Left lung (tissue), 10 donors: ENCODE results near the gene JPT1. TPM values are rescaled to one million over a fixed set of nuclear protein-coding genes. Genes with fewer than 3 reads are reported as not detected.
A peak's percentile ranks its signal among the peaks of the same experiment; 100 is the strongest.

Experiments used
- ATAC-seq: fragments of 200-7000 bp; cut with Tn5 transposase; one replicate; pipeline ENCODE4 v1.9.1; 2020; ENCODE audit warnings: moderate library complexity
- DNase-seq, 4 donors: peaks; one replicate each; pipeline ENCODE4 v3.0.0-alpha.2; 2013 to 2020
- H3K27ac ChIP-seq, 2 donors: fragments of 200-600 bp; sonication (generic) in 1 of 2; one replicate each; pipeline versions ENCODE4 v1.5.0 to v1.8.0; 2020 to 2021
- H3K27me3 ChIP-seq, 2 donors: fragments of 200-600 bp; sonication (generic) in 1 of 2; one replicate each; pipeline versions ENCODE4 v1.5.0 to v1.8.0; 2020 to 2021
- H3K36me3 ChIP-seq, 2 donors: fragments of 200-600 bp; sonication (generic) in 1 of 2; one replicate each; pipeline versions ENCODE4 v1.5.0 to v1.8.0; 2020 to 2021
- H3K4me1 ChIP-seq, 2 donors: fragments of 200-600 bp; one replicate each; pipeline ENCODE4 v1.8.0; 2021
- H3K4me3 ChIP-seq, 2 donors: fragments of 200-600 bp; sonication (generic) in 1 of 2; one replicate each; pipeline versions ENCODE4 v1.5.0 to v1.8.0; 2020 to 2021; ENCODE audit warnings: mild to moderate bottlenecking in 1 of 2
- H3K9me3 ChIP-seq, 2 donors: fragments of 200-600 bp; sonication (generic) in 1 of 2; one replicate each; pipeline versions ENCODE4 v1.5.0 to v1.8.0; 2020 to 2021
- CTCF ChIP-seq, 2 donors: fragments of 200-600 bp; sonication (generic) in 1 of 2; IDR thresholded peaks; one replicate each; pipeline versions ENCODE4 v1.5.0 to v1.8.0; 2021; ENCODE audit warnings: antibody characterized with exemption in 2 of 2
- intact Hi-C, 2 donors: fragments of 100-400 bp; cut with DNase I; formaldehyde crosslinking; loops; one replicate each; pipeline versions ENCODE4 v1.11.2 to v1.14.2; 2022
- polyA plus RNA-seq, 6 donors: library from polyadenylated mRNA; unstranded; fragments of 120-200 nt; gene quantifications; one replicate each; pipeline ENCODE4 v1.2.1, GENCODE V29; 2013; ENCODE audit not compliant: insufficient read length in 6 of 6
- total RNA-seq, 2 donors: library from RNA; stranded (reverse); fragmentation: NEBNext Ultra II Directional; extraction: Animal tissue kit (Norgen Biotek cat#: 25700); gene quantifications; one replicate each; pipeline ENCODE4 v1.2.1, GENCODE V29; 2021
- donor health status: DM: no; HTN: yes; CAD: no.
- donor health status: DM: no; HTN: no; CAD: no.

Gene JPT1
- total and polyA plus RNA-seq, 8 donors: 65.0 to 115 (median 87.9) TPM

- Histone ChIP-seq H3K27me3 (no peaks in the 10 kb centered on the region), H3K27ac (peak within 1 kb of the TSS; percentile 69 to 84), H3K9me3 (no peaks in the 10 kb centered on the region), H3K4me1 (peaks cover 17 to 66% of the 10 kb centered on the region in 2 donors), H3K4me3 (peak within 1 kb of the TSS; percentile 81 to 87), H3K36me3 (peaks cover 0 to 12% of the 10 kb centered on the region in 2 donors)
- ATAC-seq: peak; percentile 86
- intact Hi-C loops: loop anchor here in 1 of 2 donors (10.0 kb wide), 2 partner anchors 65 to 95 kb away; partner anchors contain the start of gene NUP85
- no peak for TF ChIP-seq CTCF (IDR thresholded peaks at IDR 0.05)
- peak; percentile 77 to 99 (median 92) for DNase-seq
These were observed 44.7 kb downstream of the JPT1 start, which contains the start of gene ARMC7 for GRCh38 chr17:75109407-75110233. Gene ARMC7 (plus strand): TSS chr17:75109969. CDS start chr17:75110289, 320 bp downstream.

DNA sequence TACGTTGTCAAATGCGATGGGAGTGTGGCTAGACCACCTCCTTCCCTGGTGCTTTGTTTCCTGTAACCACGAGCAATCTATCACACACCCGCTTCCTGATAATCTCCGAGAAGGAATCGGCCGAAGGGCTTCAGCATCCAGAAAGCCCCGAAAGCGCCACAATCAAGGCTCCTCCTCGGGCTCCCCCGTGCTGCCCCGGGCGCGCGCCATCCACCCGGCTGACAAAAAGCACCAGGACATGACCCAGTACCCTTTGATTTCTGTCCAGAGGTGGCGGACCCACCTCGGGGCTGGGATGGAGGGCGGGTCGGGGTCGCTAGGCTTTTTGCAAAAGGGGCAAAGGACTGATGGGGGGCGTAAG, 45.3 kb downstream of the JPT1 start:
- intact Hi-C loops: no loop called here
- H3K4me3 ChIP-seq: peak overlapping the region; percentile 81 to 87
- H3K27ac ChIP-seq: no peak overlapping the region
- TF ChIP-seq CTCF (IDR thresholded peaks at IDR 0.05): no peak
- H3K4me1 ChIP-seq: peaks cover 15 to 60% of the 10 kb centered on the region in 2 donors
- H3K36me3 ChIP-seq: peaks cover 0 to 18% of the 10 kb centered on the region in 2 donors
- H3K9me3 ChIP-seq: no peaks in the 10 kb centered on the region
- ATAC-seq: no peak
- no peak for DNase-seq
- no peaks in the 10 kb centered on the region for H3K27me3 ChIP-seq

GRCh38 chr17:75108193-75108592, 46.1 kb downstream of the JPT1 start:
- H3K27ac ChIP-seq: no peak overlapping the region
- no peak for TF ChIP-seq CTCF (IDR thresholded peaks at IDR 0.05)
- no peaks in the 10 kb centered on the region for H3K9me3 ChIP-seq
- H3K4me1 ChIP-seq: peaks cover 10 to 53% of the 10 kb centered on the region in 2 donors
- H3K4me3 ChIP-seq: no peak overlapping the region
- no peak for DNase-seq
- H3K27me3 ChIP-seq: no peaks in the 10 kb centered on the region
- intact Hi-C loops: no loop called here
- ATAC-seq: no peak
- H3K36me3 ChIP-seq: peaks cover 0 to 27% of the 10 kb centered on the region in 2 donors

GRCh38 chr17:75105126-75106080, 48.9 kb downstream of the JPT1 start:
- peaks cover 0 to 34% of the 10 kb centered on the region in 2 donors for H3K36me3 ChIP-seq
- no peak overlapping the region for H3K4me3 ChIP-seq
- DNase-seq (peak in 1 of 4 donors; percentile 76), ATAC-seq (peak; percentile 66)
- peak; percentile 65 to 88 for TF ChIP-seq CTCF (IDR thresholded peaks at IDR 0.05)
- no peaks in the 10 kb centered on the region for H3K27me3 ChIP-seq
- H3K4me1 ChIP-seq: peaks cover 5 to 42% of the 10 kb centered on the region in 2 donors
- no peaks in the 10 kb centered on the region for H3K9me3 ChIP-seq
- intact Hi-C loops: no loop called here
- H3K27ac ChIP-seq: peak overlapping the region in 1 of 2 donors; percentile 7
